NOMO-1 (cell line): ENCODE data around the gene GPI.
"Not testable (repeated sequence)": the region's sequence is repeated elsewhere in the genome, so short reads cannot be mapped to it uniquely, and the experiment has no call there.

ENCODE experiments used
- DNase-seq, 2 experiments: peaks; one replicate each; lab custom pipeline; 2025; ENCODE audit not compliant: unreplicated experiment in 2 of 2; lab: John Stamatoyannopoulos, UW

The GPI gene

DNA sequence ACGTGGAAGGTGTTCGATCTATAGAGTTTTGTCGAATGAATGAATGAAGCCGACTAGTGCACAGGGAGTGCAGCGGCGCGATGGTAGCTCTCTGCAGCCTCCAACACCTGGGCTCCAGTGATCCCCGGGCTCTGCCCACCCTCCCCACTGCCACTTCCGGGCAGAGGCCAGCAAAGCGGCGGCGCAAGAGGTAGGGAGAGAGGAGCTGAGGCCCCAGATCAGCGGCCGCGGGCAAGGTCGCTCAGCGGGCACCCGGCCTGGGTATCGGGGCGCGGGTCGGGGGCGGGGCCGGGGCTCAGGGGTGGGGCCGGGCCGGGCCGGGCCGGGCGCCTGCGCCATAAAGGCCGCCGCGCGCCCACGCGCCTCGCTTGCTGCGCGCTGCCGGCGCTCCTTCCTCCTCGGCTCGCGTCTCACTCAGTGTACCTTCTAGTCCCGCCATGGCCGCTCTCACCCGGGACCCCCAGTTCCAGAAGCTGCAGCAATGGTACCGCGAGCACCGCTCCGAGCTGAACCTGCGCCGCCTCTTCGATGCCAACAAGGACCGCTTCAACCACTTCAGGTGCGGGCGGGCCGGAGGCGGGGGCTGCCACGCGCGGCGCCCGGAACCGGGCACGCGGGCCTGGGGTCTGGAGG lies at the start of gene GPI:
TSS of gene GPI (plus strand) at position 367 of the 633 bp plus-strand sequence. CDS start at position 438, 71 bp downstream.
- DNase-seq: peak; percentile 59 to 61

DNA sequence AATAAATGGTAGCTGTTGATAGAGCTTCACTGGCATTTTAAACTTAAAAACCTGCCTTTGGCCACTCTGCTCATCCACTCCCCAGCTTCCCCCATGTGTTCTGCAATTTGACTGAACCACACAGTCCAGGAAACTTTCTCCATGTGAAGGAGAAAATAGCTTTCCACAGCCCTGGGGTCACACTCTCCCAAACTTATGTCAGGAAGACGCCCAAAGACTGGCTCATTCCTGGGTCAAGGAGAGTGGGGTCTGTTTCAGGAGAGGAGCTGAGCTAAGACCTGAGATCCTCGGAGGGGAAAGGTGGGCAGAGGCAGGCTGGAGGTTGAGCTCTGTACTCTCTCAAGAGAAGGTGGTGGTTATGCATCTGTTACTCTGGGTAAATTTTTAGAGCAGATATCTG lies 48.7 kb upstream of the GPI start:
- no peak for DNase-seq

DNA sequence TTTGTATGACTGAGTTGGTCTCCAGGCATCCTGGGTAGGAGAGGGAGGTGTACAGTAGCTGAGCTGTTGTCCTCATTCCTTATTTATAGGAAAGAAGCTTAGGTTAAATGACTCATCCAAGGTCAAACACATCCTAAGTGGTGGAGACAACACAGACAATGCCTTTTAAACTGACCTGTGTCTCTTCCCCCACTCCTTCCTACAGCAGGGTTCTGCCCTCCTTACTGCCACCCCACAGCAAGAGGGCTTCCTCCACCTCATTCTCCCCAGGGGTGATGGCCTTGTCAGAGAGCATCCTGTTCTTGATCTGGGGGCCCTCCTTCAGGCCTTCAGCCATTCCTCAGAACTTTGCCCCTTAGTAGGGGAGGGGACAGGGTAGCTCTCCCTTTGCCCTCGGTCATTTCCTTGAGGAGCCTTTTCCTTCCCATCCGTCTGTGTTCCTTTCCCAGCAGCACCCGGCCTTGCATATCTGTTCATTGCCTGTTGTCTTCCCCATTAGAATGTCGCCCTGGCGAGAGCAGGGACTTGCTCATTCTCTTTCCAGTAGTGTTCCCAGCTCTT lies 48.2 kb upstream of the GPI start:
- no peak for DNase-seq

DNA sequence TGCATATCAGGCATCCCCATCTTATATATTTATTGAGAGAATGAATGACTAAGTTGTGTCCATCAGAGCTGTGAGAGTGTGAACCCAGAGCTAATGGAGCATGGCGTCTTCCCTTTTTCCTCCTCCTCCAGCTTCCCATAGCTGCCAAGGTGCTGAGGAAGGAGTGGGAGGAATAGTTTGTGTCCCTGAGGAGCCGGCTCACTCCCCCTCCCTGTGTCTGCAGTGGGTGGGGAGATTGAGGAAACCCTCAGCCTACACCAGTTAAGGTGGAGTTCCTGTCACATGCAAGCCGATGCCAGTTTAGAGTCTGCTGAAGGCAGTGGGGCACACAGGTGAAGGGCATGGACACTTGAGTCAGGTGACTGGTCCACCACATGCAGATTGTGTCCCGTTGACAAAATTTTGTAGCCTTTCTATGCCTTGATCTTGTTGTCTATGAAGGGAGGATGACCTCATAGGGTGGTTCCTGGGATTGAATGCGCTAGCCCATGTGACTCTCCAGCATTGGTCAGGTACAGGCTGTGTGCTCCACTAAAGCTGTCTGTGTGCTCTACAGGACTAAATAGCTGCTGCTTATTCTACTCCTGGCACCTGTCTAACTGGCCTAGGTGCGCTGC lies 47.6 kb upstream of the GPI start:
- DNase-seq: no peak

DNA sequence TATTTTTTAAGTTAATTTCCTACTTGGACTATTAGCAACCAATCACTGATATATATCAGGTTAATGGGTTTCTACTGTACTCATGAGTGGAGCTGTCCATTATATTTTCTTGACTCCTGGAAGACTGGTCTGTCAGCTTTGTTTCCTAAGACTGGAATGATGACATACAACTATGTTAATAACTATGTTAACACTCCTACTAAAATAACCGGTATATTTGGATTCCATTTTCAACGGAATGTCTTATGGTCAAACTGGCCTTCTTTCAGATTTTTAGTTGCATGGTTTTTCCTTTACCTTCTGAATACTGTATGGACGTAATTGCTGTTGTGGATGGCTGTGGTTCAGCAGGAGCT lies 45.8 kb upstream of the GPI start:
- no peak for DNase-seq

DNA sequence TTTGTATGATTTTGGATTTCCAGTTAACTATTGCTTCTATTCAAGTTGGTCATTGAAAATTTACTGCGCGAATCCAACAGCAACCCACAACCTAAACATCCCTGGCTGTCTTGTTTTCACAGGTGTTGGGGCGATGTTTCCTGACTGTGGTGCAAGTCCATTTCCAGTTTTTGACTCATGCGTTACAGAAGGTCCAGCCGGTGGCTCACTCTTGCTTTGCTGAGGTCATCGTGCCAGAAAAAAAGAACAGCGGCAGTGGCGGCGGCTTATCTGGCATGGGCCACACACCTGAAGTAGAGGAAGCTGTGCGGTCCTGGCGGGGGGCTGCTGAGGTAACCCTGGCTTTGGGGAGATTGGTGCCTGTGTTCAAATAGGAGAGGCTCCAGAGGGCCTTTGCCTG lies 45.2 kb upstream of the GPI start:
- no peak for DNase-seq

GRCh38 chr19:34320277-34320676 lies 44.7 kb upstream of the GPI start:
- no peak for DNase-seq

DNA sequence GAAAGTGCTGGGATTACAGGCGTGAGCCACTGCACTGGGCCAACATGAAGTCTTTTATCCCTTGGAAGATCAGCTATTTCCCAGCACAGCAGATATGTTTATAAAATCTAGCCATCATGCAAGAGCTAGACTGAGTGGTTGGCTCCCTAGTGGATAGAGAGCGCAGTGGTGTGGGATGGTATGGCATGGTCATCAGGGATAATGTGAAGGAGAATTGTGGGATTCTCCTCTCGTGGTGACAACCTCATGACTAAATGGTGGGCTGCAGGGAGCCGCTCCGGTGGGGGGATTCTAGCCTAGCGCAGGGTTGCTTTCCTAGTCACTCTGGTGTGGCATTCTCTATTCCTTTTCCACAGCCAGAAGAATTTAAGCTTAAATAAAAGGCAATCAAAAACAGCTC lies 43.3 kb upstream of the GPI start:
- DNase-seq: no peak

DNA sequence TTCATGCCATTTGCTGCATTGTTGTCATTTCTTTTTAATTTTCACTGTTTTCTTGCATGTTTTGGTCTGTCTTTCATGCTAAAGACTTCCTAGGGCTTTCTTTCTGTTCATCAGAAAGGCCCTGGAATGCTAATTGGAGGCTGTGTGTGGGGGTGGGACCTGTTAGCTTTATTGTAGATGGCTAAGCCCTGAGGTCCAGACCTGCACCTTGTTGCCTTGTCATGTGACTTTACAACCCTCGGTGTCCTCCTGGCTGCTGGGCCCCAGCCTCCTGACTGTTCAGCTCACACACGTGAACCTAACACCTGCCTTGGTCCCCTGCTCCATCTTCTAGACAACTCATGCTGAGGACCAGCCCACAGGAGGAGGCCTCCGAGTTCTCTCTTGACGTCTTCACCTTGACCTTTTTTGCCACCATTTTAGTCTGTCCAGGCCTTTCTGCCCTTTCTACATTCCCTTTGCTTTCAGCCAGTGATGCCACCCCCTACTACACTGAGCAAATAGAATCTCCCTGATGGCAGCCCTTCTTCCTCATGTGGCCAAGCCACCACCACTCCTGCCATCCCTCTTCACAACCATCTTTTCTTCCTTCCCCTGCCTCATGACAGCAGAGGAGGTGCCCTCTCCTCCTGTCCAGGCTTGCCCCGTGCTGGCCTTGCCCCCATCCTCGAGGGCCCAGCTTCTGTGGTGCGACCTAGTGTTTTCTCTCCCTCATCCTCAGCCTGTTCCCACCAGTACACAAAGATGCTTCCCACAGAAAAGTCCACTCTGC lies 41.4 kb upstream of the GPI start:
- no peak for DNase-seq

DNA sequence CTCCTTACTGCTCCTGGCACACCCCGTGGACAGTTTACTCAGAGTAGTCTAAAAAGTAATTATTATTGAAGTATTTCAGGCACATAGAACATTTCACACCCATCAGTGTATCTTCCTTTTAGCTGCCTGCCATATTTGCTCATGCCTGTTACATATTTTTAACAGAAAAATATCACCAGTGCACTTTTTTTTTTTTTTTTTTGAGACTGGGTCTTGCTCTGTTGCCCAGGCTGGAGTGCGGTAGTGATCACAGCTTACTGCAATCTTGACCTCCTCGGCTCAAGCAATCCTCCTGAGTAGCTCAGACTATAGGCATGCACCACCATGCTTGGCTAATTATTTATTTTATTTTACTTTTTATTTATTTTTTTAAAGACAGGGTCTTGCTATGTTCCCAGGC lies 40.7 kb upstream of the GPI start:
- no peak for DNase-seq

DNA sequence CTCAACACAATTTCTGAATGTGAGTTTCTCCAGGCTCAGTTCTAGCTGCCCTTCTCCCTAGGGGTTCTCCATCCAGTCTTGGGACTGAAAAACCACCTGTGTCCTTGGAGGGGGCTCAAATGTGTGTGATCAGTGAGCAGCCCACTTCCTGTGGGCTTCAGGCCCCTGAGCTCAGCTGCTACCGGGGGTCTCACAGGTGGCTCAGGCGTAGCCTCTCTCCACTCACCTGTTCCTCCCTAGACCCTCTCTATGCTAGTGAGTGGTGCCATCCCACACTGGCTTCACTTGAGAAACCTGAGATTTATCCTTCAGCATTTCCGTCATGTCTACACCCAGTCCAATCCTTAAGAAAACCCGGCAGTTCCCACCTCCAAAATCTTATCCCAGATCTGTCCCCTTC lies 39.8 kb upstream of the GPI start:
- DNase-seq: no peak

DNA sequence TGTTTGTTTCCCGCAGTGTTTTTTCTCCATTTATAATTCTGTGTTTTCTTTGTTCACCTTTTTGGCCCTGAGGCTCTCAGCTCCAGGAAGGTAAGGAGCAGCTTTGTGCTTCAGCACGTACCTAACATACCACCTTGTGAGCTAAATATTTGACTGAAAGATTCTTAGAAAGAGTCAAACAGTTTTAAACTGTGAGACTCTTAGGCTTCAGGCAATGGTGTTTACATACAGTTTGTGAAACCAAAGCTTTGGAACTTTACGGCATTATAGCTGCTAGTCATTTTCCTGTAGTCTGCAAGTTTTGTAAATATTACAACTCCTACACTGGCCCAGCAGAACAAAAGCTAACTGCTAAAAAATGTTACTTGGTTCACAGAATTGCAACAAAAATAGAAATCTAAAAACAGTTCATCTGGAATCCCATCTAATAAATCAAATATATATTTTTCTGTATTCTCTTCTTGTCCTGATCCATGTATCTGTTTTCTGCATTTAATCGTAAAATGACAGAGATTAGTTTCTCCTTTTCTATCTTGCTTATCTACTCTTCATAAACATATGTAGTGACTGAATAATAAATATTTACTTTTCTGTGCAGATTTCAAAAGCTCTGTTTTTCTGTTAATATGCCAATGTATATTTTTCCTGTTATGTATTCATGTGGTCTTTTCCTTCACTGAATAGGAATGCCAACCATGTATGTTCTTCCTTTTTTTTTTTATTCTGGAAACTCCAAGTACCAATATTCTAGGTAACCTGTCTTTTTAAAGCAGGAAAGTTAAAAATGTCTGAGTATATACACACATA lies 38.8 kb upstream of the GPI start:
- DNase-seq: no peak

- no peak for DNase-seq
These were observed 37.1 kb upstream of the GPI start for GRCh38 chr19:34327851-34328250.

- DNase-seq: no peak
These were observed 36.0 kb upstream of the GPI start for GRCh38 chr19:34328982-34329381.

GRCh38 chr19:34330116-34330515 lies 34.9 kb upstream of the GPI start:
- no peak for DNase-seq

DNA sequence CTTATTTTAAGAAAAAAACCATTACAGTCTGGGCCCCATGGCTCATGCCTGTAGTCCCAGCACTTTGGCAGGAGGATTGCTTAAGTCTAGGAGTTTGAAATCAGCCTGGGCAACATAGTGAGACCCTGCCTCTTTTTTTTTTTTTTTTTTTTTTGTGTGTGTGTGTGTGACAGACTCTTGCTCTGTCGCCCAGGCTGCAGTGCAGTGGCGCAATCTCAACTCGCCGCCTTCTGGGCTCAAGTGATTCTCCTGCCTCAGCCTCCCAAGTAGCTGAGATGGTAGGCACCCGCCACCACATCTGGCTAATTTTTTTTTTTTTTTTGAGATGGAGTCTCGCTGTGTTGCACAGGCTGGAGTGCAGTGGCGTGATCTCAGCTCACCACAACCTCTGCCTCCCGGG lies 34.4 kb upstream of the GPI start:
- not testable (repeated sequence) for DNase-seq

DNA sequence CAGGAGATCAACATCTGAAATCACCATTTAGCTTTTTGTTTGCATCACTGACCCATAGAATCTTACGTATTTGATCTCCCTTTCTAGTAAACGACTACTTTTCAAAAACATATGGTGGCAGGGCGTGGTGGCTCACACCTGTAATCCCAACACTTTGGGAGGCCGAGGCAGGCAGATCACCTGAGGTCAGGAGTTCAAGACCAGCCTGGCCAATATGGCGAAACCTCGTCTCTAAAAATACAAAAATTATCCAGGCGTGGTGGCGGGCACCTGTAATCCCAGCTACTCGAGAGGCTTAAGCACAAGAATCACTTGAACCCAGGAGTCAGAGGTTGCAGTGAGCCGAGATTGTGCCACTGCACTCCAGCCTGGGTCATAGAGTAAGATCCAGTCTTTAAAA lies 33.4 kb upstream of the GPI start:
- not testable (repeated sequence) for DNase-seq

DNA sequence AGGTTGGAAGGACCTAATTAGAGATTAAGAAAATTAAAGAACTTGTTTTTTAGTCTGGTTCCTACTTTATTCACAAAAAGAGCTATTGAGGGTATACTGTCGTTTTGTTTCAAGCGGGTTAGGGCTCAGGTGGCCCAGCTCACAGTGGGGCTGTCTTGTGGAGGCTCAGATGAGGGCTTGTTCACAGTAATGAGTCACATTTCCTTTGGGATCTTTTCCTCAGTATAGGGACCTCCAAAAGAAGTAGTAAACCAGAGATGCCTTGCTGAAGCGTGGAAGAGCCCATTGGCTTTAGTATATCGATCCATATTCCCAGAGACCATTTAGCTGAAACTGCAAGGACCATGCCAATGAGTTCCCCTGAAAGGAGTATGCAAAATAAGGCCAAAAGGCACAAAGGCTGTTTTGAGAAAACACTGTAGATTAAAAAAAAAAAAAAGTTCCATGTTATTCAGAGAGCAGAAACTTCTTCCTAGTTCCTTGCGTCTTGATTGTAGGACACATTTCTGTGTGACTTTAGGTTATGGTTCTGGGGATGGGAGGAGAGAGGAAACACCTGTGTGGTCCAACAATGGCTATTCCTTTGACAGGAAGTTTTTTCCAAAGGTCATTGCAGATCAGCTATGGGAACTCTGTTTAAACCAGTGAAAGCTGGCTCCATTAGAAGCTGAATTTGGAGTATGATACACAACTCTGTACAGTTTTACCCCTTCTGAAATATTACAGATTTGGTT lies 32.8 kb upstream of the GPI start:
- DNase-seq: no peak

- no peak for DNase-seq
These were observed 29.1 kb upstream of the GPI start for GRCh38 chr19:34335914-34336313.

- peak; percentile 17 to 22 for DNase-seq
These were observed 28.2 kb upstream of the GPI start for GRCh38 chr19:34336781-34337271.
